ENCODE results near the gene ASTN2. TPM values are rescaled to one million over a fixed set of nuclear protein-coding genes. Genes with fewer than 3 reads are reported as not detected.

The ASTN2 gene
- total RNA-seq, 1 donor from 2014 or later = 13.6 TPM

- H3K79me2 ChIP-seq (ENCODE audit: insufficient read depth, low read length) = no peaks in the 10 kb centered on the region
- H3K9me3 ChIP-seq (ENCODE audit: insufficient read depth, low read depth, low read length) = no peaks in the 10 kb centered on the region
- Mint-ChIP-seq H3K27ac (ENCODE audit: unreplicated experiment) (no peak overlapping the region), H3K36me3 (ENCODE audit: low read depth, unreplicated experiment) (peaks cover 11% of the 10 kb centered on the region), H3K9me3 (ENCODE audit: unreplicated experiment) (peaks cover 8% of the 10 kb centered on the region), H3K4me1 (ENCODE audit: low read depth, unreplicated experiment) (peaks cover 4% of the 10 kb centered on the region), H3K4me3 (ENCODE audit: unreplicated experiment) (no peak overlapping the region), H3K27me3 (ENCODE audit: low read depth, unreplicated experiment) (no peaks in the 10 kb centered on the region)
- no peak overlapping the region for H2AFZ ChIP-seq (ENCODE audit: low read depth, low read length)
- DNase-seq (ENCODE audit: low read depth) (no peak), FAIRE-seq (no peak)
- no peaks in the 10 kb centered on the region for H3K4me1 ChIP-seq (ENCODE audit: insufficient read depth, low read length)
- H3K4me3 ChIP-seq (ENCODE audit: insufficient read depth, low read depth, low read length) = no peak overlapping the region
- no peaks in the 10 kb centered on the region for H3K36me3 ChIP-seq (ENCODE audit: insufficient read depth, low read length)
- H3K27me3 ChIP-seq (ENCODE audit: insufficient read depth, low read length) = no peaks in the 10 kb centered on the region
- TF ChIP-seq CTCF (IDR thresholded peaks at IDR 0.05; ENCODE audit: insufficient read depth, low read depth, low read length) (no peak), EZH2 (IDR thresholded peaks at IDR 0.05; ENCODE audit: insufficient read depth, low read length) (no peak)
- H4K20me1 ChIP-seq (ENCODE audit: insufficient read depth, low read length) = no peaks in the 10 kb centered on the region
- no peak overlapping the region for H3K27ac ChIP-seq (ENCODE audit: low read depth, low read length)
- no peak overlapping the region for H3K4me2 ChIP-seq (ENCODE audit: low read length)
- no peak overlapping the region for H3K9ac ChIP-seq (ENCODE audit: low read length)
Measured at GRCh38 chr9:116587919-116588318, 826.9 kb downstream of the ASTN2 start.

- no peaks in the 10 kb centered on the region for H4K20me1 ChIP-seq (ENCODE audit: insufficient read depth, low read length)
Measured at GRCh38 chr9:116585896-116586295, 829.0 kb downstream of the ASTN2 start.

More at GRCh38 chr9:116585896-116586295, 829.0 kb downstream of the ASTN2 start:
- Histone ChIP-seq H3K9me3 (ENCODE audit: insufficient read depth, low read depth, low read length) (no peaks in the 10 kb centered on the region), H3K27me3 (ENCODE audit: insufficient read depth, low read length) (no peaks in the 10 kb centered on the region), H3K4me2 (ENCODE audit: low read length) (no peak overlapping the region), H3K27ac (ENCODE audit: low read depth, low read length) (no peak overlapping the region), H3K36me3 (ENCODE audit: insufficient read depth, low read length) (no peaks in the 10 kb centered on the region), H3K79me2 (ENCODE audit: insufficient read depth, low read length) (no peaks in the 10 kb centered on the region), H3K4me3 (ENCODE audit: insufficient read depth, low read depth, low read length) (no peak overlapping the region), H2AFZ (ENCODE audit: low read depth, low read length) (no peak overlapping the region), H3K4me1 (ENCODE audit: insufficient read depth, low read length) (no peaks in the 10 kb centered on the region), H3K9ac (ENCODE audit: low read length) (no peak overlapping the region)
- Mint-ChIP-seq H3K36me3 (ENCODE audit: low read depth, unreplicated experiment) (peaks cover 11% of the 10 kb centered on the region), H3K27me3 (ENCODE audit: low read depth, unreplicated experiment) (no peaks in the 10 kb centered on the region), H3K4me1 (ENCODE audit: low read depth, unreplicated experiment) (no peaks in the 10 kb centered on the region), H3K27ac (ENCODE audit: unreplicated experiment) (no peak overlapping the region), H3K4me3 (ENCODE audit: unreplicated experiment) (no peak overlapping the region), H3K9me3 (ENCODE audit: unreplicated experiment) (peaks cover 8% of the 10 kb centered on the region)
- peak; percentile 67 for FAIRE-seq
- TF ChIP-seq CTCF (IDR thresholded peaks at IDR 0.05; ENCODE audit: insufficient read depth, low read depth, low read length) = no peak
- TF ChIP-seq EZH2 (IDR thresholded peaks at IDR 0.05; ENCODE audit: insufficient read depth, low read length) = no peak
- DNase-seq (ENCODE audit: low read depth) = no peak
